ENCODE results near the gene CDH4. TPM values are rescaled to one million over a fixed set of nuclear protein-coding genes. Genes with fewer than 3 reads are reported as not detected.
A peak's percentile ranks its signal among the peaks of the same experiment; 100 is the strongest.

CDH4 gene
- total RNA-seq, 1 donor from 2014 or later: not detected

DNA sequence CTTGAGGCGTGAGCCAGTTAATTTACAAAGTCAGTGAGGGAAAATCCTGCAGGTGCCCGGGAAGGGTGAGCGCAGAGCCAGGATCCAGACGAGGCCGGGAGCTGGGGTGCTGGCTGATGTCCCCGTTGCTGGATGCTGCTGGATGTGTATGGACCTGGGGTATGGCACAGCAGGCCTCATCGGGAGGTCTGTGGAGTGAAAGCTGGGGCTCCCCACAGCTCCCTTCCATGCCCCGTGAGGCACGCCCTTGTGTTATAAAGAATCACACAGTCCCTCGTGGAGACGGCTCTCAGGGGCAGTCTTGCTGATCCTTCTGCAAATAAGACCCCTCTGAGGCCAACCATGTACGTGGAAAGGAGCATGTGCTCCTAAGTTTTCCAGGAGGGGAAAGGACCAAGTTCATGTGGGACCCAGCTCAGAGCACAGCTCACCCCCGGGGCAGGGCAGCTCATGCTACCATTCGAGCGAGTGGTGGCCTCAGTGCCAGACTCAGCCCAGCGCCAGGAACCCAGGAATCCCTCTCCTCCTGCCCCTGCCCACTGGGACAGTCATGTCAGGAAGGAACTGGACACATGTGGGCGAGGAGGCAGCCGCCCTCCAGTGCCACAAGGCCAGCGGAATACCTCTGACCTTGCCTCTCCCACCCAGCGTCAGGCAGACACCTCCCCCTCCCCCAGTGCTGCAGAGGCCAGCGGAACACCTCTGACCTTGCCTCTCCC is 97.5 kb downstream of the CDH4 start:
- peak; percentile 63 for DNase-seq (ENCODE audit: low spot score)
- intact Hi-C loops (cut with DNase I): no loop called here

DNA sequence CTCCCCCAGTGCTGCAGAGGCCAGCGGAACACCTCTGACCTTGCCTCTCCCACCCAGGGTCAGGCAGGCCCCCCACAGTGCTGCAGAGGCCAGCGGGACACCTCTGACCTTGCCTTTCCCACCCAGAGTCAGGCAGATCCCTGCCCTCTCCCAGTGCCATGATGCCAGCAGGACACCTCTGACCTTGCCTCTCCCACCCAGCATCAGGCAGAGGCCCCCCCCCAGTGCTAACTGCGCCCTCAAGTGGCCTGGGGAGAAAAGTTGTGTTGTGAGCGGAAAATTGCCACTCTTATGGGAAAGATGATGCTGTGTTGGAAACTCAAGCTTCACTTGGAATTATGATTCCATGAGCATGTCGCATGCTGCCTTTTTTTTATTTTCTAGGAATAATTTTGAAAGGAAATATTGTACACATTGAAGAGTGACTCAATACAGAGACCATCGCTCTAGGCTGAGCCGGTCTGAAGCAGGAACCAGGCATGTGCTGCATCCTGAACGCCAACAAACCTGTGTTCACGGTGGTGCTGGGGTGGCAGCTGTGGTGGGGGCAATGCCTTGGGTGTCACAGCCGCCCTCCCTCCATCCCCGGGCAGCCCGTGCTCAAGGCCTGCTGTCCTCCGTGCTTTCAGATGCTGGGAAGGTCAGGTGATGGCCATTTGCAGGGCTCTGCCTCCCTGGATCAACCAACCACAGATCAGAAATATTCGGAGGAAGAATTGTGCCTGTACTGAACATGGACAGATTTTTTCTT is 98.6 kb downstream of the CDH4 start:
- intact Hi-C loops (cut with DNase I): no loop called here
- peak; percentile 36 for DNase-seq (ENCODE audit: low spot score)

DNA sequence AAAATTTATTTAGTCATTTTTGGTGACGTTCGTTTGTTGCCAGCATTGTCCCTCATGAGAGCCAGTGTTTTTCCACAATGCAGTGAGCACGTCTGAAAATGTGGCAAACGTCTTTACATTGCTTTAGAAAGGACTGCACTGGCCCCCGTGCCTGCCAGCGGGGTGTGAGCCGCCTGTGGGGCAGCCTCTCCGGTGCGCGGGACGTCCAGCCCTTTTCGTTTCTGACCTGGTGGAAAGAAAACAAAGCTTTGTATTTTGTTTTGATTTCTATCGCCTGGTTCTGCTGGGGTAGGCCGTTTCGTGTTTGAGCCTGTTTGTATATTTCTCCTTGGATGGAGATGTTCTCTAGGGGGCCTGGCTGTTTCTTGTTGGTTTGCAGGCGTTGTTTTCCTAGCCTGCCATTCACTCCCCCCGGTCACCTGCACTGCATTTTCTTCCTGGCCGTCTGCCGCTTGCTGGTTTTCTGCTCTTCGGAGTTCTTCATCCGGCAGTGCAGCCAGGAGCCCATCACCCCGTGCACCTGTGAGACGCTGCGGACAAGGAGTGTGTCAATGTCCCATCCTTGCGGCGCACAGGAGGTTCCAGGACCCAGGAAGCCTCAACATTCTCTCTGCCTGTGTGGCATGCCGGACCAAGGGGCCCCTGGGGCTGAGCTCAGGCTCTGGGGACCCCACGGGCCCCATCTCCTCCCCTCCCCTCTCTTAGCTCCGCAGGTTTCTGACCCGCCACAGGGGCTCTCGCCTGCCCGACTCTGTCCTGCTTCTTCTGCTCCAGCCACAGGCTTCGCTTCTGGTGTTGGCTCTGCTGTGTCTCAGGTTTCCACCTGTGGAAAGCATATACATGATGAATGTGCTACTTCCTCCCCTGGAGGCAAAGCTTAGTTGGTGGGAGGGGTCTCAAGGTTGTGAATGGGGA is 100.5 kb downstream of the CDH4 start:
- intact Hi-C loops (cut with DNase I): no loop called here
- DNase-seq (ENCODE audit: low spot score): no peak

DNA sequence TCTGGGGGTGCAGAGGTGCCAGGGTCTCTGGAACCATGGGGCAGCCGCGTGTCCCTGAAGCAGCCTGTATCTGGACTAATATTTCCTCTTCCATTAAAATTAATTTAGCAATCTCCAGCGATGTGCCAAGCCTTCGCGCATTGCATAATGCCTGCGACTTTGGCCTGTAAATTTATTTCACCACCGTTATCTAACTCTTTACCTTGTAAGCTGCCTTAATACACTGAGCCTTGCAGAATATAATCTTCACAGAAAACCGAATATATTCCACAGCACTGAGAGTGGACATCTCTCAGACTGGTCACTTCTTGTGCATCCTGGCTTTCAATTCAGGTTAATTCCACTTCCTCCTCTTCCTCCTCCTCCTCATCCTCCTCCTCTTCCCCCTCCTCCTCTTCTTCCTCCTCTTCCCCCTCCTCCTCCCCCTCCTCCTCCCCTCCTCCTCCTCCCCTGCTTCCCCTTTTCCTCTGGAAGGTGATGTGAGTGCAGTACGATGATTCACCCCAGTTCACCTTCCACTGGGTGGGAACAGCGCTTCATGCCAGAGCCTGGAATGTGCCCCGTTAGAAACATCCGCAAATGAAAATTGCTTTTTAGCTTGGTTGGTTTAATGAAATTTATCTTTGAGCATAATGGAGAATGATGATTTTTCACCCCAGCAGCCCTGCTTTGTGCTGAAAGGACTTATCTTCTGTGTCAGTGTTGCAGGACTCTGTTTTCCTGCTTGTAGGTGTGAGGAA is 101.4 kb downstream of the CDH4 start:
- intact Hi-C loops (cut with DNase I): no loop called here
- no peak for DNase-seq (ENCODE audit: low spot score)

DNA sequence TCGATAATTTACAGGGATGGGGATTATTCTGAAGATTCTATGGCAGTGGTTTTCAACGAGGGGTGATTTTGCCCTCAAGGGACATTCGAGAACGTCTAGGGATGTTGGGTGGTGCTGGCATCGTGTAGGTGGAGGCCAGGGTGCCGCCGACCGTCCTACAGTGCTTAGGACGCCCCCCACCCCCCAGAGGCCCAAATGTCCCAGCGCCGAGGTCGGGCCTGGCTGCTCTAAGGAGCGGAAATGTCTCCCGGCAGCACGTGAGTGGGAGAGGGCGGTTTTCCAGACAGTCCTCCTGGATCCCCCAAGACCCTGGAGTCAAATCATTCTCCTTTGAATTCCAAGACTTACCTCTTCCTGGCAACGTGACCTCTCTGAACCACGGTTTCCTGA is 101.9 kb downstream of the CDH4 start:
- intact Hi-C loops (cut with DNase I): no loop called here
- DNase-seq (ENCODE audit: low spot score): no peak

DNA sequence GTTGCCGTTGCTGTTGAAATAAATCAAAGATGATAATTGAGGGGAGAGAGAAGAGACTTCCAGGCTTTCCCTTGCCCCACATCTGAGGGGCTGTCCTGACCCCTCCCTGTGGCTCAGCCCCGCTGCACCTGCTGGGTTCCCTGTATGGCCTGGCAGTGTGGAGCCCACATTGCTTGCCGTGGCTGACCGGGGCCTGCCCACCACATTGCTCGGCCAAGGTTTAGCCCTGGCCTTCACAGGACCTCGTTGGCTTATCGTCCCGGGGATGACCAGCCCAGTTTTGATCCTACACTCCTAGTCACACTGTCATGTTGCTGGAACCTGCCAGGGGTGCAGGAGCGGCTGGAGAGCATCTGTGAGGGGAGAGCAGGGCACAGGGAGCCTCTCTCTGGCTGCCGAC is 102.4 kb downstream of the CDH4 start:
- intact Hi-C loops (cut with DNase I): no loop called here
- DNase-seq (ENCODE audit: low spot score): peak; percentile 62

DNA sequence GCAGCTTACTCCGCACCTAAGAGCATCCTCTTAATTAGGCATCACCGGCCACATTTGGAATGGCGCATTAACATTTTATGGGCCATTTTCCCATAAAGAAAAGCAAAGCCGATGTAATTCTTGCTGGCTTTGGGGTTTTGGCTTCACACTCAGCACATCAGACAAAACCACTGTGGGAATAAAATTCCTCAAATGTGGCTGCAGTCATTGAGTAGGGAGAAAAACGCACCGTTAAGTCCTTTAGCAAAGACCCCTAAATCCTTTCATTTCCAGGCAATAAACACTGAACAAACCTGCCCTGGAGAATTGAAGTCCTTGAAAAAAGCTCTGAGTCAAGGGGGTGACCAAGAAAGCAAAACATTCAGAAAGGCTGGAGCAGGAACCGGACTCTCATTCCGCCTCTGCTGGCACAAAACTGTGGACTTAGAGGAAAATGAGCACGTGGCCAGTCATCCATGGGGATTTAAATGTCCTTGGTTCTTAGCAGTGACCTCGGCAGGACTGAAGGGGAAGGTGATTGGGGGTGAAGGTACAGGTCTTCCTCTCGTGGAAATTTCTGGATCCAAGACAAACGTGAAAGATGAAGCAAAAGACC is 102.9 kb downstream of the CDH4 start:
- intact Hi-C loops (cut with DNase I): no loop called here

DNA sequence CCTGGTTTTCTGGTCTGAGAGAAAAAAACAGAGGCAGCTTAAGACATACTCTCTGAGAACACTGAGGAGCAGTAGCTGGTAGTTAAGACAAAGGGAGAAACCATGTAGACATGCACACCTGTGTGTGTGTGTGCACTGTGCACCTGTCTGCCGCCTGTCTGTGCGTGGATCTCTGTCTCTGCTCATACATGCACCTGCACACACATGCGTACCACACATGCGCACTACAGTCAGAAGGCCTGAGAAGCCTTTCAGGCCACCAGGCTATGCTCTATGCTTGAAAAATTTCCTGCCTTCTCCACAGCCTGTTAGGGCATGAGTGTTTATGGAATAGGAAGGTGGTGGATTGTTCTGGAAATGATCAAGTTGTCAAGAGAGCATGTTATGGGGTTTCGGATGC is 103.5 kb downstream of the CDH4 start:
- DNase-seq (ENCODE audit: low spot score): peak; percentile 17
- intact Hi-C loops (cut with DNase I): no loop called here

More for the DNA sequence above, 102.9 kb downstream of the CDH4 start:
- peak; percentile 47 for DNase-seq (ENCODE audit: low spot score)

DNA sequence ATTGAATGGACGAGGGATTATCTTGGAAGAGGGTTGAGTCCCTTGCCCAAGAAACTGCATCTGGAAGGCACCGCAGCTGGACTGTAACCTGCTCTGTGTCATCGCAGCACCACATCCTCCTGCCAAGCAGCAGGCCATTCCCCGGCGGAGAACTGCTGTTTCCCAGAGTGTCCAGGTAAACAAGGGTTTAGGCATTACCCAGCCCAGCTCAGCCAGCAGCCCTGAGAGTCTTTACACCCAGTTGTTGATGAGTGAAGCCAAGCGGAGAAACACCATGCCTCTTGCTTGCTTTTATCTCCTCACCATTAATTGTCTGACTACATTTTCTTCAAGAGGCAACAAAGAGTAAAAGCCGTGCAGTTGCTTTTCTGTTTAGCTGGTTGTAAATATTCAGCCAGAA is 104.1 kb downstream of the CDH4 start:
- DNase-seq (ENCODE audit: low spot score): peak; percentile 20
- intact Hi-C loops (cut with DNase I): no loop called here

DNA sequence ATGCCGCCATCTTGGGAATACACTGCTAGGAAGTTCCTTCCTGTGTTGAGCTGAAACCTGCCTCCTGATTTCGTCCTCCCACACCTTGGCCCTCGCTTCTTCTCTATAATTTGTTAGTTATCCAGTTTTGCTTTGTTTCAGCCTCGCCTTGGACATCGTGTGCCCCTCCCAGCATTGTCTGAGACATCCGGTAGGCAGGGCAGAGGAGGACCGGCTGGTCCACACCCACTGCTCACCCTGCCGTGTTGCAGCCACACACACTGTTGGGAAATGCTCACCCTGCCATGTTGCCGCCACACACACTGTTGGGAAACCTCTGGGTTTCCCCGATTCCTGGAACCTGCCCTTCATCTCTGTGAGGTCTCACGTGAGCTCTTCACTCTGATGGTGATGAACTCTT is 105.1 kb downstream of the CDH4 start:
- intact Hi-C loops (cut with DNase I): no loop called here
- peak; percentile 64 for DNase-seq (ENCODE audit: low spot score)

DNA sequence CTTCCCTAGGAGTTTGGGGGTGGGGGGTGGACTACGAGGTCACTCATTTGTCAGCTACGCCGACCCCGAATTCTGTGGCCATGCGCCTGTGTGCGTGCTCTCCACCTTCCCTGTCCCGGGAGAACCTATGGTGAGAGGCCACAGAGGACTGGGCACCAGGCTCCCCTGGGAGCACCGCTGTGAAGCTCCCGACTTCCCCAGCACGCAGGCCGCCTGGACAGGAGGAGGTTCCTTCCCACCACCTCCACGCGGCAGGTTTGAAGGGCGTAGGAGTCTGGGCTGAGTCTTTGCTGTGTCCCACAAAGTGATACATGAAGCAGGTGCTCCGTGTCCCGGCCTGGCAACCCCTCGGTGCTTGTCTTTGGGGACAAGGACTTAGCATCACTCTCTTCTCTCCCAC is 107.2 kb downstream of the CDH4 start:
- intact Hi-C loops (cut with DNase I): no loop called here
- no peak for DNase-seq (ENCODE audit: low spot score)

DNA sequence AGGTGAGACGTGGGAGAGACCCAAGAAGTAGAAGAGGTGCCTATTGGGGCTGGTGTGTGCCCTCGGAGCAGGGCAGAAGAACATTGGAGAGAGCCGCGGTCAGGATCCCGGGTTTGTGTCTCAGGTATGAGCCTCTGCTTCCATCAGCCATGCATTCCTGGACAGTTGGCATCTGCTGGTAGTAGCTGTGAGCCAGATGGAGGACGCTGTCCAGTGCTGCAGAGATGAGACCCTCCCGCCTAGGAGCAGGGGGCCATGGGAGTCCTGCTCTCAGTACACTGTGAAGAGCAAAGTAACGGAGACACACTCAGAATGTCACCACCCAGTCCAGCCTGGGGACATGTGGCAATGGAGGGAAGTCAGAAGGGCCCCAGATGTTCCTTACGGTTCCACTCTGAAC is 108.2 kb downstream of the CDH4 start:
- no peak for DNase-seq (ENCODE audit: low spot score)
- intact Hi-C loops (cut with DNase I): no loop called here

DNA sequence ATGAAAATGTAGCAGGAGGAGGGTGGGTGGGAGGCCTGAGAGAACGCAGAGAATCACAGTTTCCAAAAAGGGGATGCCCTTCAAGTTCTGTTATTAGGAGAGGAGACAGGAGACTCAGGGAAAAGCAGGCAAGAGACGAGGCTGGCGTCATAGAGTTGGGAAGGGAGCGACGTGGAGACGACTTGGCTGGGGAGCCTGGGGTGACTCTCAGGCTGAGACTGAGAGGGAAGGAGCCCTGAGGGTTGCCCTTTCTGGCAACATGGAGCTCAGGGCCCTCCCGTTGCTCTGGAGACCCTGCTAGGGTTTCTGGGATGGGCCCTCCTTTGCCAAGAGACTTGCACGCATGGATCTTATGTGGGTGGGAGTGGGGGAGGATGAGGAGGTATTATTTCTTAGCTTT is 108.9 kb downstream of the CDH4 start:
- no peak for DNase-seq (ENCODE audit: low spot score)
- intact Hi-C loops (cut with DNase I): no loop called here

DNA sequence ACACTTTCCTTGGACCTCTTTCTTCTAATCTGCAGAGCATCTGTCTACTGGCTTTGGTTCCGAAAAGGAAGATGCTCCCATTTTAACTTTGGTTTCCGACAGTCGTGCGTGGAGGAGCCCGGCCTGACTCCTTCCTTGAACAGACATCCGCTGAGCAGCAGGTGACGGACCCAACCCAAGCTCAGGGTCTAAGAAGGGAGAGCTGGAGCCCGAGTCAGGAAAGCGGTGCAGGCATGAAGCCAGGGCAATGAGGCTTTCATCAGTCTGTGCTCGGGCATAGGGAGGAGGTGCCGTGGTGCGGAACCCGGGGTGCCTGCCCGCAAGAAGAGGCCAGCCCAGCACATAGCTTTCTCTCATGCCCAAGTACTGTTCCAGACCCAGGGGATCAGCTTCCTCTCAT is 109.4 kb downstream of the CDH4 start:
- intact Hi-C loops (cut with DNase I): no loop called here
- DNase-seq (ENCODE audit: low spot score): no peak

DNA sequence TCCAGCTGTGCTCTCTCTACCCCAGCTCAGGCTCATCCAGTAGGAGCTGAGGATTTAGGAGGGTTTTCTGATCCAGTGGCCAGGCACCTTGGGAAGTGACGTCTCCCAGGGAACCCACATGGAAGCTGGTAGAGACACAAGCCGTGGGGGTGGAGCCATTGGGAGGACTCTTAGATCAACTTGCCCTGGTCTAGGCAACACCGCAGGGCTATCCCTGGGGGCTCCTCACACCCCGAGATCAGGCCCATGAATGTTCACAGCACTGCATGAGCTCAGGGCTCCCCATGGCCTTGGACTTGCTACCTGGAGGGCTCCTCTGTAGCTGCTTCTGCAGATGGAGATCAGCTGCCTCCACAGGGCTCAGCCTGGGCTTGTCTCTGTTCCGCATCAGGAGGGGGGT is 112.1 kb downstream of the CDH4 start:
- DNase-seq (ENCODE audit: low spot score): peak; percentile 62
- intact Hi-C loops (cut with DNase I): no loop called here

DNA sequence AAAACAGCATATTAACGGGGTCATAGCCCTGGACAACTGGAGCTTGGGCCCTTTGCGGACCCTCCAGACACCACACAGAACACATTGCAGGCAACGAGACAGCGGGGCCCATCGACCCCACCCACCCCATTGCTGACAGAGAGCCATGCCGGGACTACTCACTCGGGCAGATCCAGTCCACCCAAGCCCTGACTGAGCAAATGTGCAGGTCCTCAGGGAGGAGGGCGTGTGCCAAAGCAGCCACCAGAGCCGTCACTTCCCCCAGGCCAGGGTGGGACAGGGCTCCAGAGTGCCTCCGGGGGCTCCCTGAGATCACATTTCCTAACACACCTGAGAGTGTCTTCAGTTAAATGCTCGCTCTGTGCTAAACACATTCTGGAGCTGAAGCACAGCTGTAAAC is 114.9 kb downstream of the CDH4 start:
- no peak for DNase-seq (ENCODE audit: low spot score)
- intact Hi-C loops (cut with DNase I): no loop called here

DNA sequence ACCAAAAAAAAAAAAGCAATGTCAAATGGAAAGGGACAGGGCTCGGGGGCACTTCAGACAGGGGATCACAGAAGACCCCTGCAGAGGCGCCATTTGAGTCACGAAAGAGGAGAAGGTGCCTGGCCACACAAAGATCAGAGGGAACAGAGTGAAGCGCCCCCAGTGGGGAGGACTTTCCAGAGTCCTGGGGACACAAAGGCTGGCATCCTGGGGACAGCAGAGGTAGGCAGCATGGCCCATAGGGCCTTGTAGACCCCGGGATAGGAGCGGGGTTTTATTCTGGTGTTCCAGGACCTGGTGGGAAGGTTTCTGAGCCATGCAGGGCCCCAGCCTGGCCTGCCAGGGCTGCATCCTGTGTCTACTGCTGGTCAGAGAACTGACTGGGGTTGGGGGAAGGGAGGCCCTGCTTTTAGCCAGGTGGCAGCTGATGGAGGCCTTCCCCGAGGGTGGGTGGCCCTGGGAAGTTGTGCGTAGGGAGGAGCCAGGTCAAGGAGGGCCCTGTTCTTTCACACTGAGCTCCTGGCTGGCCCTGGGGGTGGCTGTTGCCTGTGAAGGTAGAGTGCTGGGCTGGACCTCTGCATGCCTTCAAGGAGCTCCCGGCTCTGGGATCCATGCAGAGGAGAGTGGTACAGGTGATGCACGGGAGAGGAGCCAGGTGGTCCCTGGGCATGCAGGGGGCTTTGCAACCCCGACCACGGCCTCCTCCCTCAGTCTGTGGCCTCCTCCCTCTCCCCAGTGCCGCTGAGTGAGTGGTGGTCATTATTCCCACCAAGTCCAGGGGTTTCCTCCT is 117.9 kb downstream of the CDH4 start:
- no peak for DNase-seq (ENCODE audit: low spot score)
- intact Hi-C loops (cut with DNase I): no loop called here

DNA sequence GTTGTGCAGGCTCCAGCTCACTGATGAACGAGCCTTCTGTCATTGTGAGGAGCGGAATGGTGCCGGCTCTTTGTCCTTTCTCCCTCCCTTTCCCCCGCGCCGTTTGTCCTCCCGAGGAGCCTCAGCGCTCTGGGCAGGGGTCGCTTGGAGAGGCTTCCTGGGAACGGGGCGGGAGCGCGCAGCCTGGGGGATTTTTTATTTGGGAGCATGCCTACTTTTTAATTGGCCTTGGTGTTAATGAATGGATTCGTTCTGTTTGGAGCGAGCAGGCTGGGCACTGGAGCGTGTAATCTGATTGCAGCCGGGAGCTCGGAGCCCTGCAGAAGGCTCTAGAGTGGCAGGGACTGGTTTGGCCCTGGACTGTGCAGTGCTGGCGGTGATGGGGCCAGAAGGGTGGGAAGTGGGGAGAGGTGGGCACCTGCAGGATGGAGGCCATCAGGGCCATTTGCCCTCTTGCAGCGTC is 118.8 kb downstream of the CDH4 start:
- no peak for DNase-seq (ENCODE audit: low spot score)
- intact Hi-C loops (cut with DNase I): no loop called here
